Glutamatergic neuron (in vitro differentiated cells): Measurements from ENCODE around the gene TLNRD1. TPM values are rescaled to one million over a fixed set of nuclear protein-coding genes. Genes with fewer than 3 reads are reported as not detected.

Source experiments
- DNase-seq: peaks from one replicate; pipeline ENCODE4 v3.0.0; 2022
- H3K27ac Mint-ChIP-seq: one replicate; pipeline ENCODE4 v1.8.0; 2020; ENCODE audit warnings: mild to moderate bottlenecking, mixed read lengths, inconsistent platforms; ENCODE audit not compliant: unreplicated experiment
- H3K27me3 Mint-ChIP-seq: one replicate; pipeline ENCODE4 v1.8.0; 2020; ENCODE audit warnings: mild to moderate bottlenecking, moderate library complexity, mixed read lengths, inconsistent platforms; ENCODE audit not compliant: unreplicated experiment
- H3K36me3 Mint-ChIP-seq: one replicate; pipeline ENCODE4 v1.8.0; 2020; ENCODE audit warnings: mild to moderate bottlenecking, mixed read lengths, inconsistent platforms; ENCODE audit not compliant: unreplicated experiment
- H3K4me1 Mint-ChIP-seq: one replicate; pipeline ENCODE4 v1.8.0; 2020; ENCODE audit warnings: mild to moderate bottlenecking, low read depth, mixed read lengths, inconsistent platforms; ENCODE audit not compliant: unreplicated experiment
- H3K4me3 Mint-ChIP-seq: one replicate; pipeline ENCODE4 v1.8.0; 2020; ENCODE audit warnings: mild to moderate bottlenecking, mixed read lengths, inconsistent platforms; ENCODE audit not compliant: unreplicated experiment
- H3K9me3 Mint-ChIP-seq: one replicate; pipeline ENCODE4 v1.8.0; 2020; ENCODE audit warnings: mild to moderate bottlenecking, moderate library complexity, mixed read lengths, inconsistent platforms; ENCODE audit not compliant: unreplicated experiment
- CTCF ChIP-seq: fragments of 200-600 bp; sonication (generic); IDR thresholded peaks from one replicate; pipeline ENCODE4 v1.5.0; 2021; ENCODE audit not compliant: partially characterized antibody, unreplicated experiment
- total RNA-seq: library from RNA; stranded (reverse); fragmentation: NEBNext Ultra II Directional; extraction: Animal tissue kit (Norgen Biotek cat#: 25700); gene quantifications from one replicate; pipeline ENCODE4 v1.2.1, GENCODE V29; 2021; ENCODE audit not compliant: unreplicated experiment

TLNRD1 gene
- total RNA-seq, 1 donor from 2014 or later = 35.5 TPM

- Mint-ChIP-seq H3K27ac (no peak overlapping the region), H3K4me3 (no peak overlapping the region), H3K4me1 (peaks cover 17% of the 10 kb centered on the region), H3K9me3 (no peaks in the 10 kb centered on the region), H3K27me3 (no peaks in the 10 kb centered on the region), H3K36me3 (peaks cover 10% of the 10 kb centered on the region)
- no peak for TF ChIP-seq CTCF
- no peak for DNase-seq
Measured at GRCh38 chr15:81025721-81026370, 25.1 kb downstream of the TLNRD1 start.

- no peak overlapping the region for H3K27ac Mint-ChIP-seq
- H3K4me3 Mint-ChIP-seq = no peak overlapping the region
- peaks cover 17% of the 10 kb centered on the region for H3K4me1 Mint-ChIP-seq
- no peak for DNase-seq
- H3K36me3 Mint-ChIP-seq = peaks cover 10% of the 10 kb centered on the region
- H3K9me3 Mint-ChIP-seq = no peaks in the 10 kb centered on the region
- no peaks in the 10 kb centered on the region for H3K27me3 Mint-ChIP-seq
- no peak for TF ChIP-seq CTCF
Measured at GRCh38 chr15:81026836-81027599, 26.3 kb downstream of the TLNRD1 start.

- H3K27me3 Mint-ChIP-seq = no peaks in the 10 kb centered on the region
- H3K4me3 Mint-ChIP-seq = no peak overlapping the region
- peaks cover 10% of the 10 kb centered on the region for H3K36me3 Mint-ChIP-seq
- H3K27ac Mint-ChIP-seq = no peak overlapping the region
- peaks cover 5% of the 10 kb centered on the region for H3K4me1 Mint-ChIP-seq
- DNase-seq = no peak
- no peaks in the 10 kb centered on the region for H3K9me3 Mint-ChIP-seq
- TF ChIP-seq CTCF = no peak
Measured at GRCh38 chr15:81029414-81030300, 28.9 kb downstream of the TLNRD1 start.

DNA sequence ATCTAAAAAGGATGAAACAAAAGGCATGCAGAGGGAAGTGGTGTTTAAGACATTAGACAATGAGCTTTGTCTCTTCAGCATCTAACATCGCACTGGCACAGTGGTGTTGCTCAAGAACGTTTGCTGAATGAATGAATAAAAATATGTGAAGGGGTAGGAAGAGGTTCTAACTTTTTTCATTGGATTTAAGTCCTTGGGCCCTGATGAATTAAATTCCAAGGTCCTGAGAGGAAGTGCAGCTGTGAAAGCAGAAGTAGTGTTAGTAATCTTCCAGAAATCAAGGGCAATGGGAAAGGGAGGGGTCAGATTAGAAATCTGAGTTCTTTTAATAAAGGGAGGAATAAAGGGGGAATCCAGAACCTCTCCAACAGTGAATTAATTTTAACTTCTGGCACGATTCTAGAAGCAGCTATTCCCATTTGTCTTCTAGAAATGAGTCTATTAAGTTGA is 29.6 kb downstream of the TLNRD1 start:
- H3K36me3 Mint-ChIP-seq = peaks cover 10% of the 10 kb centered on the region
- DNase-seq = no peak
- H3K27ac Mint-ChIP-seq = no peak overlapping the region
- no peaks in the 10 kb centered on the region for H3K27me3 Mint-ChIP-seq
- no peak for TF ChIP-seq CTCF
- no peak overlapping the region for H3K4me3 Mint-ChIP-seq
- H3K9me3 Mint-ChIP-seq = no peaks in the 10 kb centered on the region
- H3K4me1 Mint-ChIP-seq = no peaks in the 10 kb centered on the region
